Measurements from ENCODE around the gene AGPAT2.

- no peak for TF ChIP-seq MXI1 (IDR thresholded peaks at IDR 0.05; ENCODE audit: borderline replicate concordance, low read depth, low read length)
- no peak for TF ChIP-seq CEBPB (IDR thresholded peaks at IDR 0.05; ENCODE audit: low read depth, low read length)
These were observed 32.3 kb downstream of the AGPAT2 start for GRCh38 chr9:136654820-136655535.

All from IMR-90 (cell line).